A549 (cell line): Measurements from ENCODE around the gene PNISR. TPM values are rescaled to one million over a fixed set of nuclear protein-coding genes. Genes with fewer than 3 reads are reported as not detected.

Experiments
- ATAC-seq, 2 experiments: fragments of 200-7000 bp in 1 of 2; fragments of >200 bp in 1 of 2; cut with Nextera tagmentation in 1 of 2; cut with Tn5 transposase in 1 of 2; 3 replicates each; pipeline versions ENCODE4 v1.8.0 to v1.9.1; 2018 to 2020; ENCODE audit warnings: mild to moderate bottlenecking in 1 of 2, moderate library complexity in 1 of 2
- CTCF ChIA-PET: fragments of 300-600 bp; sonication (Branson Sonifier 250); formaldehyde crosslinking; extraction: SDS; loops from one replicate; lab custom pipeline; 2021; ENCODE audit warnings: antibody characterized with exemption, inconsistent platforms; lab: Yijun Ruan, JAX
- POLR2A ChIA-PET: fragments of 350-600 bp; formaldehyde crosslinking; extraction: SDS; loops from one replicate; lab custom pipeline; 2021; ENCODE audit warnings: antibody characterized with exemption, inconsistent platforms; lab: Yijun Ruan, JAX
- DNase-seq, 2 experiments: peaks; one replicate each; pipeline versions ENCODE4 v3.0.0 to v3.0.0-alpha.2; 2011 to 2016; ENCODE audit warnings: low read depth in 1 of 2, low spot score in 1 of 2
- FAIRE-seq: peaks from 2 replicates; lab custom pipeline; 2011; peaks lifted over from hg19 to GRCh38; lab: Jason Lieb, UNC
- H3K27ac ChIP-seq, 2 experiments: fragments of >200 bp; sonication (Bioruptor Twin); formaldehyde crosslinking; 3 replicates each; pipeline ENCODE4 v1.5.1; 2016 to 2017
- H3K4me1 ChIP-seq: fragments of >200 bp; sonication (Bioruptor Twin); formaldehyde crosslinking; 3 replicates; pipeline ENCODE4 v1.6.1; 2016
- H3K4me2 ChIP-seq: fragments of >200 bp; sonication (Bioruptor Twin); formaldehyde crosslinking; 3 replicates; pipeline ENCODE4 v1.6.1; 2016
- H3K4me3 ChIP-seq: fragments of >200 bp; sonication (Bioruptor Twin); formaldehyde crosslinking; 3 replicates; pipeline ENCODE4 v1.5.1; 2016
- H3K9me3 ChIP-seq: fragments of >200 bp; sonication (Bioruptor Twin); formaldehyde crosslinking; 3 replicates; pipeline ENCODE4 v1.6.1; 2016
- CHD4 ChIP-seq: fragments of 200-600 bp; sonication (generic); IDR thresholded peaks from 2 replicates; pipeline ENCODE4 v1.6.1; 2016; ENCODE audit warnings: antibody characterized with exemption, mild to moderate bottlenecking, borderline replicate concordance
- EHF ChIP-seq: fragments of 250-450 bp; sonication (Bioruptor Pico); IDR thresholded peaks from 2 replicates; pipeline ENCODE4 v1.5.0; 2020; ENCODE audit warnings: mild to moderate bottlenecking
- EP300 ChIP-seq, 2 experiments: fragments of >200 bp; sonication (Bioruptor Twin); formaldehyde crosslinking; IDR thresholded peaks; 2 replicates in 1 of 2; 3 replicates in 1 of 2; pipeline ENCODE4 v1.6.1; 2016 to 2017
- ESRRA ChIP-seq: fragments of 150-350 bp; IDR thresholded peaks from 2 replicates; pipeline ENCODE4 v1.6.1; 2014; ENCODE audit warnings: mild to moderate bottlenecking, low read length, borderline replicate concordance
- HDAC2 ChIP-seq: fragments of 200-600 bp; sonication (generic); IDR thresholded peaks from 2 replicates; pipeline ENCODE4 v1.6.1; 2016
- HOXB5 ChIP-seq: fragments of 250-450 bp; sonication (Bioruptor Pico); IDR thresholded peaks from 2 replicates; pipeline ENCODE4 v1.5.0; 2020; ENCODE audit warnings: mild to moderate bottlenecking, moderate library complexity
- JUNB ChIP-seq: fragments of >200 bp; sonication (Bioruptor Twin); formaldehyde crosslinking; IDR thresholded peaks from 2 replicates; pipeline ENCODE4 v1.6.1; 2016
- MAZ ChIP-seq: fragments of 150-350 bp; IDR thresholded peaks from 2 replicates; pipeline ENCODE4 v1.6.1; 2014; ENCODE audit warnings: antibody characterized with exemption, low read depth, low read length, borderline replicate concordance
- POLR2A ChIP-seq: IDR thresholded peaks from 2 replicates; pipeline ENCODE4 v1.6.1; 2012; ENCODE audit warnings: mild to moderate bottlenecking, low read length
- RAD21 ChIP-seq, 2 experiments: fragments of >200 bp in 1 of 2; sonication (Bioruptor Twin) in 1 of 2; formaldehyde crosslinking in 1 of 2; IDR thresholded peaks in 1 of 2; conservative IDR thresholded peaks in 1 of 2; 2 replicates in 1 of 2; 3 replicates in 1 of 2; pipeline ENCODE4 v1.6.1; 2012 to 2018; ENCODE audit warnings: inconsistent platforms in 1 of 2
- RARB ChIP-seq: fragments of 250-450 bp; sonication (Bioruptor Pico); IDR thresholded peaks from 2 replicates; pipeline ENCODE4 v1.8.0; 2021; ENCODE audit warnings: mild to moderate bottlenecking, moderate library complexity
- REST ChIP-seq: fragments of 200-600 bp; sonication (generic); IDR thresholded peaks from 2 replicates; pipeline ENCODE4 v1.6.1; 2016; ENCODE audit warnings: antibody characterized with exemption, mild to moderate bottlenecking, moderate library complexity
- SMC3 ChIP-seq: fragments of >200 bp; sonication (Bioruptor Twin); formaldehyde crosslinking; IDR thresholded peaks from 3 replicates; pipeline ENCODE4 v1.6.1; 2018; ENCODE audit warnings: inconsistent platforms
- SREBF2 ChIP-seq: fragments of 450-650 bp; IDR thresholded peaks from 2 replicates; pipeline ENCODE4 v1.6.1; 2014; ENCODE audit warnings: mild to moderate bottlenecking, moderate library complexity
- TFCP2L1 ChIP-seq: fragments of 250-450 bp; sonication (Bioruptor Pico); IDR thresholded peaks from 2 replicates; pipeline ENCODE4 v1.5.0; 2021; ENCODE audit warnings: mild to moderate bottlenecking
- ZC3H11A ChIP-seq: fragments of 450-650 bp; IDR thresholded peaks from 2 replicates; pipeline ENCODE4 v1.6.1; 2014; ENCODE audit warnings: antibody characterized with exemption, mild to moderate bottlenecking
- WGBS: methylation state at CpG from one replicate; pipeline ENCODE4 v1.1.6; 2017; ENCODE audit errors: missing lambda C conversion rate; 5-methylcytosine and 5-hydroxymethylcytosine counted together
- polyA plus RNA-seq, 4 experiments: library from polyadenylated mRNA; depleted of rRNA in 3 of 4; stranded (reverse); fragments of >200 nt; fragmentation: RNase III in 1 of 4; extraction: RNeasy Plus Mini Kit Qiagen cat#74134 plus additional on column Dnase treatment in 1 of 4; gene quantifications; 2 replicates in 3 of 4; 3 replicates in 1 of 4; pipeline ENCODE4 v1.2.3, GENCODE V29; 2011 to 2017
- TF ChIP-seq, protein P1 (sequence below): fragments of >200 bp; sonication (Bioruptor Twin); formaldehyde crosslinking; IDR thresholded peaks from 2 replicates; pipeline ENCODE4 v1.6.1; 2016
- TF ChIP-seq, protein P2 (sequence below): fragments of >200 bp; sonication (Bioruptor Twin); formaldehyde crosslinking; IDR thresholded peaks from 3 replicates; pipeline ENCODE4 v1.6.1; 2016
- TF ChIP-seq, protein P3 (sequence below): fragments of >200 bp; sonication (Bioruptor Twin); formaldehyde crosslinking; IDR thresholded peaks from 3 replicates; pipeline ENCODE4 v1.5.1; 2016
- TF ChIP-seq, protein P4 (sequence below): IDR thresholded peaks from 2 replicates; pipeline ENCODE4 v1.6.1; 2012; ENCODE audit warnings: low read depth, borderline replicate concordance

PNISR gene
- polyA plus RNA-seq, 2 of the 4 experiments (the other 2 are of a cell fraction), result 51.5 to 53.7 TPM

DNA sequence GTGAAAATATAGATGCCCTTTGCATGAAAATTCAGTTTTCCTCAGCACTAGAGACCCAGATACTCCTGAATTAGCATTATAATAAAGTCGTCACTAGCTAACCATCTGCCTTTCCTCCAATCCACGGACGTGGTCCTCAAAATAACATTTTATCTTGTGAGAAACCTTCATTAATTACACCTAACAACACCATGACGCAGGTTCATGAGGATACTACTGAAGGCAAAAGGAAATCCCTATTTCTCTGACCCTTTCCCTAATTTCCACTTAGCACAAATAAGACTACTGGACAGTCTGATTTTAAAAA is 1.3 kb upstream of the PNISR start:
- peak overlapping the region; percentile 99 for H3K4me3 ChIP-seq
- peaks cover 23% of the 10 kb centered on the region; the same call in 2 of the 3 replicates for H3K4me1 ChIP-seq
- TF ChIP-seq CHD4, result no peak
- DNase-seq (no peak), ATAC-seq (no peak), FAIRE-seq (no peak)
- peak overlapping the region; percentile 97 to 99 for H3K27ac ChIP-seq
- WGBS, result 25% methylated on average over 4 of the region's 4 CpGs
- ChIA-PET CTCF (interaction anchor here (0.8 to 2.0 kb wide), 7 partner anchors 8 to 98 kb away, joined by 3 to 7 read pairs (median 3); no protein-coding TSS in a partner anchor), POLR2A (interaction anchor here (1.1 to 1.8 kb wide), 3 partner anchors 33 to 96 kb away, joined by 4 to 13 read pairs (median 4); partner anchors contain the start of gene COQ3)
- peak overlapping the region; percentile 94 for H3K4me2 ChIP-seq
- H3K9me3 ChIP-seq, result no peaks in the 10 kb centered on the region

GRCh38 chr6:99425647-99426450 is 741 bp upstream of the PNISR start:
- Histone ChIP-seq H3K9me3 (no peaks in the 10 kb centered on the region), H3K4me3 (peak overlapping the region; percentile 99), H3K4me1 (peaks cover 23% of the 10 kb centered on the region; the same call in 2 of the 3 replicates), H3K27ac (peak overlapping the region; percentile 97 to 99), H3K4me2 (peak overlapping the region; percentile 94)
- FAIRE-seq (no peak), ATAC-seq (peak; percentile 83 to 84), DNase-seq (peak; percentile 48 to 93)
- ChIA-PET POLR2A (interaction anchor here (0.7 to 1.9 kb wide), 6 partner anchors 11 to 143 kb away, joined by 3 to 13 read pairs (median 6); partner anchors contain the start of genes CCNC and COQ3), CTCF (interaction anchor here (0.8 to 2.0 kb wide), 10 partner anchors 8 to 111 kb away, joined by 3 to 7 read pairs (median 4); partner anchors contain the start of gene COQ3)
- TF ChIP-seq HDAC2 (no peak), SMC3 (0 out of 3 replicates have a peak, but pooled peaks have one; percentile 11), MAZ (no peak), SREBF2 (no peak), RAD21 (conservative IDR thresholded peaks at IDR 0.05 in 1 of 2, IDR thresholded peaks at IDR 0.05 in 1 of 2) (peak; percentile 12 to 36; a peak in 1 of 5 replicates), HOXB5 (no peak), TFCP2L1 (CRISPR knock-in tag) (no peak), ESRRA (0 out of 2 replicates have a peak, but pooled peaks have one; percentile 25), EHF (CRISPR knock-in tag) (no peak), JUNB (no peak), POLR2A (peak; percentile 26), REST (no peak), RARB (CRISPR knock-in tag) (no peak), ZC3H11A (no peak), EP300 (IDR thresholded peaks at IDR 0.05) (no peak)
- TF ChIP-seq, protein P1, sequence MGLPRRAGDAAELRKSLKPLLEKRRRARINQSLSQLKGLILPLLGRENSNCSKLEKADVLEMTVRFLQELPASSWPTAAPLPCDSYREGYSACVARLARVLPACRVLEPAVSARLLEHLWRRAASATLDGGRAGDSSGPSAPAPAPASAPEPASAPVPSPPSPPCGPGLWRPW, result no peak
- TF ChIP-seq, protein P2, sequence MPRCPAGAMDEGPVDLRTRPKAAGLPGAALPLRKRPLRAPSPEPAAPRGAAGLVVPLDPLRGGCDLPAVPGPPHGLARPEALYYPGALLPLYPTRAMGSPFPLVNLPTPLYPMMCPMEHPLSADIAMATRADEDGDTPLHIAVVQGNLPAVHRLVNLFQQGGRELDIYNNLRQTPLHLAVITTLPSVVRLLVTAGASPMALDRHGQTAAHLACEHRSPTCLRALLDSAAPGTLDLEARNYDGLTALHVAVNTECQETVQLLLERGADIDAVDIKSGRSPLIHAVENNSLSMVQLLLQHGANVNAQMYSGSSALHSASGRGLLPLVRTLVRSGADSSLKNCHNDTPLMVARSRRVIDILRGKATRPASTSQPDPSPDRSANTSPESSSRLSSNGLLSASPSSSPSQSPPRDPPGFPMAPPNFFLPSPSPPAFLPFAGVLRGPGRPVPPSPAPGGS, result no peak
- TF ChIP-seq, protein P3, sequence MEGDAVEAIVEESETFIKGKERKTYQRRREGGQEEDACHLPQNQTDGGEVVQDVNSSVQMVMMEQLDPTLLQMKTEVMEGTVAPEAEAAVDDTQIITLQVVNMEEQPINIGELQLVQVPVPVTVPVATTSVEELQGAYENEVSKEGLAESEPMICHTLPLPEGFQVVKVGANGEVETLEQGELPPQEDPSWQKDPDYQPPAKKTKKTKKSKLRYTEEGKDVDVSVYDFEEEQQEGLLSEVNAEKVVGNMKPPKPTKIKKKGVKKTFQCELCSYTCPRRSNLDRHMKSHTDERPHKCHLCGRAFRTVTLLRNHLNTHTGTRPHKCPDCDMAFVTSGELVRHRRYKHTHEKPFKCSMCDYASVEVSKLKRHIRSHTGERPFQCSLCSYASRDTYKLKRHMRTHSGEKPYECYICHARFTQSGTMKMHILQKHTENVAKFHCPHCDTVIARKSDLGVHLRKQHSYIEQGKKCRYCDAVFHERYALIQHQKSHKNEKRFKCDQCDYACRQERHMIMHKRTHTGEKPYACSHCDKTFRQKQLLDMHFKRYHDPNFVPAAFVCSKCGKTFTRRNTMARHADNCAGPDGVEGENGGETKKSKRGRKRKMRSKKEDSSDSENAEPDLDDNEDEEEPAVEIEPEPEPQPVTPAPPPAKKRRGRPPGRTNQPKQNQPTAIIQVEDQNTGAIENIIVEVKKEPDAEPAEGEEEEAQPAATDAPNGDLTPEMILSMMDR, result peak; percentile 48
- TF ChIP-seq, protein P4, sequence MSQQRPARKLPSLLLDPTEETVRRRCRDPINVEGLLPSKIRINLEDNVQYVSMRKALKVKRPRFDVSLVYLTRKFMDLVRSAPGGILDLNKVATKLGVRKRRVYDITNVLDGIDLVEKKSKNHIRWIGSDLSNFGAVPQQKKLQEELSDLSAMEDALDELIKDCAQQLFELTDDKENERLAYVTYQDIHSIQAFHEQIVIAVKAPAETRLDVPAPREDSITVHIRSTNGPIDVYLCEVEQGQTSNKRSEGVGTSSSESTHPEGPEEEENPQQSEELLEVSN, result 0 out of 2 replicates have a peak, but pooled peaks have one; percentile 3
- WGBS, result 1% methylated on average over 29 of the region's 29 CpGs
